GM18909 (cell line): Measurements from ENCODE around the gene SMARCA4.
"Not testable (repeated sequence)": the region's sequence is repeated elsewhere in the genome, so short reads cannot be mapped to it uniquely, and the experiment has no call there.

Experiments
- ATAC-seq: cut with Tn5 transposase; IDR thresholded peaks from one replicate; pipeline ENCODE4 v1.9.1; 2021; ENCODE audit warnings: mild to moderate bottlenecking; ENCODE audit not compliant: unreplicated experiment, poor library complexity

SMARCA4 gene

DNA sequence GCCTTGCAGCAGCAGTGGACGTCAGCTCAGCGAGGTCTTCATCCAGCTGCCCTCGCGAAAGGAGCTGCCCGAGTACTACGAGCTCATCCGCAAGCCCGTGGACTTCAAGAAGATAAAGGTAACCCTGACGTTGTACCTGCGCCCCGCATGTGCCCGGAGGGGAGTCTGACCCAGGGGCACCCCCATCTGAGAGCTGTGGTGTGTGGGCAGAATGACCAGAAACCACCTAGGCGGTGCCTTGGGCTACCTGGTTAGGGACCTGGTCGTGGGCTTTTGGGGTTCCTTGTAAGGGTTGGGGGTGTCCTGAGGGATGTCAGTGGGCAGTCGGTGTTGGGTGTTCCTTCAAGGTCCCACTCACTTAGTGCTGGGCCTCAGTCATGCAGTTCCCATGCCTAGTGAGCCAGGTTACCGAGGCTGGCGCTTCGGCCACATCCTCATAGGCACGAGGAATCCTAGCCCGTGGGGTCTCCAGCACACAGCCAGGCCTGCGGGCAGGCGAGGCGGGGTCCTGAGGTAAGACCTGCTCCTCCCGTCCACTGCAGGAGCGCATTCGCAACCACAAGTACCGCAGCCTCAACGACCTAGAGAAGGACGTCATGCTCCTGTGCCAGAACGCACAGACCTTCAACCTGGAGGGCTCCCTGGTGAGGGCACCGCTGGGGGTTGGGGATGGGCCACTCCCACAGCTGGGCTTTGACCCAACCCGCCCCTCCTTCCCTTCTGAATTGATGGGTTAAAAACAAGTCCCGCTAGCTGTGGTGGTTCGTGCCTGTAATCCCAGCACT lies 97.6 kb downstream of the SMARCA4 start:
- no peak for ATAC-seq

DNA sequence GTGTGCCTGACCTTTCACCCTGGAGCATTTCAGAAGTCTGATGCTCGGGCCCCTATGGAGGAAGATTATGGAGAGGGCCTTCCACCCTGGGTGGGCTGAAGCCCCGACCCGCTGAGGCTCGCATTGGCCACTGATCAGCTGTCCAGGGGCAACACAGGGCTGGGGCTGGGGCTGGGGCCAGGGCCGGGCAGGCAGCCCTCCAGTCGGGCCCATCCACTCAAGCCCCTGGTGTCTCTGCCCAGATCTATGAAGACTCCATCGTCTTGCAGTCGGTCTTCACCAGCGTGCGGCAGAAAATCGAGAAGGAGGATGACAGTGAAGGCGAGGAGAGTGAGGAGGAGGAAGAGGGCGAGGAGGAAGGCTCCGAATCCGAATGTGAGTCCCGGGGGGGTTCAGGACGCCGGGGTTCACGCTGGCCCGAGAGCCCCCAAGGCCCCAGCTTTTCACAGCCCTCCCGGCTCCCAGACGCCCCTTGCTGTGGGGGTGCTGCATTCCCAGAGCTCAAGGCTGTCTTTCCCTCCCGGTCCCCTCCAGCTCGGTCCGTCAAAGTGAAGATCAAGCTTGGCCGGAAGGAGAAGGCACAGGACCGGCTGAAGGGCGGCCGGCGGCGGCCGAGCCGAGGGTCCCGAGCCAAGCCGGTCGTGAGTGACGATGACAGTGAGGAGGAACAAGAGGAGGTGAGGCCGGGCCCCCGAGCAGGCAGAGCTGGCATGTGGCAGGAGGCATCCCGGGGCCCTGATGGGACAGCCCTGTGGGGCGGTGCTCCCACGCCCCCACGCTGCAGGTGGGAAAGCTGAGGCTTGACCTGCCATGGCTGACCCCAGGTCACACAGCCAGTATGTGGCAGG lies 98.9 kb downstream of the SMARCA4 start:
- no peak for ATAC-seq

DNA sequence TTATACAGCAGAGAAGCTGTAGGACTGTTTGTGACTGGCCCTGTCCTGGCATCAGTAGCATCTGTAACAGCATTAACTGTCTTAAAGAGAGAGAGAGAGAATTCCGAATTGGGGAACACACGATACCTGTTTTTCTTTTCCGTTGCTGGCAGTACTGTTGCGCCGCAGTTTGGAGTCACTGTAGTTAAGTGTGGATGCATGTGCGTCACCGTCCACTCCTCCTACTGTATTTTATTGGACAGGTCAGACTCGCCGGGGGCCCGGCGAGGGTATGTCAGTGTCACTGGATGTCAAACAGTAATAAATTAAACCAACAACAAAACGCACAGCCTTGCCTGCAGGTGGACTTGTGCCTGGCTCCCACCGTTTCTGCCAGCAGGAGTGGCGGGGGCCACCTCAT lies 101.1 kb downstream of the SMARCA4 start:
- ATAC-seq, result no peak

DNA sequence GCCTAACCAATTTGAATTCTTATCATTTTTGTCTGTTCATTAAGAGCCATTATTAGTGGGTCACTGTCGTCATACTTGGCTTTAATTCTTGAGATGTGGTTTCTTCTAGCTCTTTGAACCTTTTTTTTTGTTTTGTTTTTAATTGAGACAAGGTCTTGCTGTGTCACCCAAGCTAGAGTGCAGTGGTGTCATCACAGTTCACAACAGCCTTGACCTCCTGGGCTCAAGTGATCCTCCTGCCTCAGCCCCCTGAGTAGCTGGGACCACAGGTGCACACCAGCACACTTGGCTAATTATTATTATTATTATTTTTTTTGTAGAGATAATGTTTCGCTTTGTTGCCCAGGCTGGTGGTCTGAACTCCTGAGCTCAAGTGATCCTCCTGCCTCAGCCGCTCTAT lies 102.6 kb downstream of the SMARCA4 start:
- ATAC-seq, result no peak

DNA sequence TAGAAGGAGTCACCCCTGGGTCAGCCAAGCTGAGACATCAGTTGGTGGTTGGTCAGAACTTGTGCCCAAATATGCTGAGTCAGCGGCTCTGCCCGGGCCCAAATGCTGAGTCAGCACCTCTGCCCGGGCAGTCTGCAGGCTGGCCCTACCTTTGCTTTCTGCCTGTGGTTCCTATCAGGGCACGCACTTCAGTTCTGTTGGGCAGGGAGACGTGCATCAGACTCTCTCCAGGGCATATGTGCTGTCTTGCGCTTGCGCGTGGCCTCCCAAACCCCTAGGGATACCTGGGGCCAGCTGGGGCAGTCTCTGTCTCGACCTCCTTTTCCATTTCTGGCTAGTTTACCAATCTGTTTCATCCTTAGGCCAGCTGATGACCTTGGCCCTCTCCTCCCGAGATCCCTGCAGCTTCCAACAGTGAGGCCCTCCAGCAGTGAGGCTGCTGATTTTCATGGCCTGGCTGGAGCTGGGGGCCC lies 104.0 kb downstream of the SMARCA4 start:
- ATAC-seq, result no peak

DNA sequence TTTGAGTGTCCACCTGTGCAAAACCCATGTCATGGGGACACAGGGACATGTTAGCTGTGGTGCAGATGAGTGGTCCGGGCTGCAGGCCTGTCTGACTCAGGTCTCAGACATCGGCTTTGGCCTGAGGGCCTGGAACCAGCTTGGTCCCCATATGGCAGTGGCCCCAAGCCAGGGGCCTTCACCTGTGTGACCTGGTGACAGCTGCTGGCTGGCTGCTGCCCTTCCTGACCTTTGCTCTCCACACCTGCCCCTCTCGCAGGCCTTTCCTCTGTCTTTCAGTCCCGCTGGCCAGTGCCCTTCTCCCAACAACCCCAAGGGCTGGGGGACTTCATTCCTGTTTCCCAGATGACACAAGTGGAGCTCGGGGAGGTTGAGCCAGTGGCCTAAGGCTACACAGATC lies 105.5 kb downstream of the SMARCA4 start:
- no peak for ATAC-seq

DNA sequence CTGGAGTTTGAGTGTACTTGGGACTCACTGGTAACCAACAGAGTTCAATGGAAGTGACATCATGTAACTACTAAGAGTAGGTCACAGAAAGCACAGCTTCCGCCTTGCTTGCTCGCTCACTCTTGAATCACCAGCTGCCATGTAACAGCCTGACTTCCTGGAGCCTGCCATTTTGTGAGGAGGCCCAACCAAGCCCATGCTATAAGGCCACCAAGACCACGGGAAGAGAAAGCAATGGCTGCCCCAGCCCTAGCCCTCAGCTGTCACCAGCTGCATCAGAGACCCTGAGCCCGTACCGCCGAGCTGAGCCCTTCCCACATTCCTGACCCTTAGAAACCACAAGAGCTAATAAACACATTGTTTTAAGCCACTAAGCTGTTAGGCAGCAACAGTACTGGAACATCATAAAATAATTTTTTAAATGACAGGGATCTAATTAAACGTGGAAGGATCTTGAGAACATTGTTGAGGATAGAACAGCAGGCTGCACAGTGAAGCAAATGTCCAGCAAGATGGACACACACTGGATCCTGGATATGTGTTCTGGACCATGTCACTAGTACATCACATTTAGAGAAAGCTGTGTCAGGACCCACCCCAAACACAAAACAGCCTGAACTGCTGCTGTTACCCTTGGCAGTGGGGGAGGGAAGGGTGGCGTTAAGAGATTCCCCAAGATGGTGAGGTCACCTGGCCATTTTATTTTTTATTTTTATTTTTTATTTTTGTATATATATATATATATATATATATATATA lies 106.7 kb downstream of the SMARCA4 start:
- ATAC-seq, result no peak

DNA sequence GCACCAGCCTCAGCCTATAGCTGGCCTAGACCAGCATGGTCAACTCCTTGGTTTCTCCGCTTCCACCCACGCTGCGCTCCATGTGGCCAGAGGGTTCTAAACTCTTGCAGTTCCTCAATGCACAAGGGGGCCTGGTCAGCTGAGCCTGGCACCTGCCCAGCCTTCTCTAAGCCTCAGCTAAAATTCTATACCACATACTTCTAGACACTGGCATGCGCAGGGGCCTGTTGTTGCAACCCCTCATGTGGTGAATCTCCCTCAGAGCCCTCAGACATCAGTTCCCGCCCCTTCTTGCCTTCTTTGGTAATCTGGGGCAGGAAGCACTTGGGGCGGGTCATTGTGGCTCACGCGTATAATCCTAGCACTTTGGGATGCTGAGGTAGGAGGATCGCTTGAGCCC lies 108.7 kb downstream of the SMARCA4 start:
- ATAC-seq, result no peak

DNA sequence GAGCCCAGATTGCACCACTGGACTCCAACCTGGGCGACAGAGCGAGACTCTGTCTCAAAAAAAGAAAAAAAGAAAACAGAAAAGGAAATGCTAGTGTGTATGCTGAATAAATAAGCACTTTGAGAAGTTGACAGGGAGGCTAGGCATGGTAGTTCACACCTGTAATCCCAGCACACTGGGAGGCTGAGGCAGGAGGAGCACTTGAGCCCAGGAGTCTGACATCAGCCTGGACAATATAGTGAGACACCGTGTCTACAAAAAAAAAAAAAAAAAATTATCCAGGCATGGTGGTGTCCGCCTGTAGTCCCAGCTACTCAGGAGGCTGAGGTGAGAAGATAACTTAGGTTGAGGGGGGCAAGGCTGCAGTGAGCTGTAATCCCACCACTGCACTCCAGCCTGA lies 109.3 kb downstream of the SMARCA4 start:
- no peak for ATAC-seq

DNA sequence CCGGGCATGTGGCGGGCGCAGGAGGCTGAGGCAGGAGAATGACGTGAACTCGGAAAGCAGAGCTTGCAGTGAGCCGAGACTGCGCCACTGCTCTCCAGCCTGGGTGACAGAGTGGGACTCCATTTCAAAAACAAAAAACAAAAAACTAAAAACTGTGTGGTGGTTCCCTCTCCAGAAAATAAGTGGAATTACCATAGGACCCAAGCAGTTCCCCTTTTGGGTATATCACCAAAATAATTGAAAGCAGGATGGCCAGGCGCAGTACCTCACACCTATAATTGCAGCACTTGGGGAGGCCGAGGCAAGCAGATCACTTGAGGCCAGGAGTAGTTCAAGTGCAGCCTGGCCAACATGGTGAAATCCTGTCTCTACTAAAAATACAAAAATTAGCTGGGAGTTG lies 112.7 kb downstream of the SMARCA4 start:
- no peak for ATAC-seq

DNA sequence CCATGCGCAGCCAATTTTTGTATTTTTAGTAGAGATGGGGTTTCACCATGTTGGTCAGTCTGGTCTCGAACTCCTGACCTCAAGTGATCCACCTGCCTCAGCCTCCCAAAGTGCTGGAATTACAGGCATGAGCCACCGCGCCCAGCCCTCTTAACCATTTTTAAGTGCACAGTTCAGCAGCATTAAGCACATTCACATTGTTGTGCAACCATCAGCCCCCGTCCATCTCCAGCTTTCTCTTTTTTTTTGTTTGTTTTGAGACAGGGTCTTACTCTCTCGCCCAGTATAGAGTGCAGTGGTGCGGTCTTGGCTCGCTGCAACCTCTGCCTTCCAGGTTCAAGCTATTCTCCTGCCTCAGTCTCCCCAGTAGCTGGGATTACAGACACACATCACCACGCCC lies 116.0 kb downstream of the SMARCA4 start:
- ATAC-seq, result not testable (repeated sequence)

DNA sequence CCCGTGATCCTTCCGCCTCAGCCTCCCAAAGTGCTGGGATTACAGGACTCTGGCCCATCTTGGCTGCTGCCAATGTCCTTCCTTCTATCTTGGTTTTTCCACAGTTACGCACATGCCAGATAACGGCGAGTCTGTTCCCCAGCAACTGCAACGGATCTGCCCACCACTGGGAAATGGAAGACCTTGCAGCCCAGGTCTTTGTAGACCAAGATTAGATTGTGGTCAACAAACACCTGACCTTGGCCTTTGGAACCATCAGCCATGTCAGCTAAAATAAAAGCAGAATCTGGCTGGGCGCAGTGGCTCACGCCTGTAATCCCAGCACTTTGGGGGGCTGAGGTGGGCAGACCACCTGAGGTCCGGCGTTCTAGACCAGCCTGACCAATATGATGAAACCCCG lies 118.1 kb downstream of the SMARCA4 start:
- ATAC-seq, result no peak

DNA sequence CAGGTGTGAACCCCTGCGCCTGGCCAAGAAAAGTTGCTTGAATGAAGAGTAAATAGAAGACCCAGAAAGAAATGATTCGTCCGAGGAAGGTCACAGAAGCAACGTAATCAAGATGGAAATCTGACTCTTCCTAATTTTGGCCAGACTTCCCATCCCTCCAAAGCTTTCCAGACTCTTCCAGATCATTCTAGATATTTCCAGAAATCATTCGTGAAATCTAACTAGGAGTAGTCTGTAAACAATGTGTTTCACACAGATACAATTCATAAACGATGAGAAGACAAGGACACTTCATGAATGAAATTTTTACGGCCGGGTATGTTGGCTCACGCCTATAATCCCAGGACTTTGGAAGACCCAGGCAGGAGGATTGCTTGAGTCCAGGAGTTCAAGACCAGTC lies 119.2 kb downstream of the SMARCA4 start:
- no peak for ATAC-seq

DNA sequence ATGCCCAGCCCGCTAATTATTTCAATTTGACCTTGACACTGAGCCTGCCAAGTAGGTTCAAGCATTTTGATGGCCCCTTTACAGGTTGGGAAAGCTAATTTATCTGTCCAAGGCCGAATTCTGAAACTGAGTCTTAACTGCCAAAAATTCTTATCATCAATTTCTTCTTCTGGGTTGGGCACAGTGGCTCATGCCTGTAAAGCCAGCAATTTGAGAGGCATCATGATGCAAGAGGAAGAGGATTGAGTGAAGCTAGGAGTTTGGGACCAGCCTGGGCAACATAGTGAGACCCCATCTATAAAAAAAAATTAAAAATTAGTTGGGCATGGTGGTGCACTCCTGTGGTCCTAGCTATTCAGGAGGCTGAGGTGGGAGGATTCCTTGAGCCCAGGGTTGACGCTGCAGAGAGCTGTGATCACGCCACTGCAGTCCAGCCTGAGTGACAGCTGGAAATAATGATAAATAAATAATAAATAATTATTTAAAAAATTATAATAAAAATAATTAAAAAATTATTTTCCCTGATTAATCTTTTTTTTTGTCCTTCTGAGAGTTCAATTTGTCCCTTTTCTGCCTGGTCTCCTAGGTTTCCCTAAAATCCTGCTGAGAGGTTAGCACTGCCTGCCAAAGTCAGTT lies 127.2 kb downstream of the SMARCA4 start:
- no peak for ATAC-seq

DNA sequence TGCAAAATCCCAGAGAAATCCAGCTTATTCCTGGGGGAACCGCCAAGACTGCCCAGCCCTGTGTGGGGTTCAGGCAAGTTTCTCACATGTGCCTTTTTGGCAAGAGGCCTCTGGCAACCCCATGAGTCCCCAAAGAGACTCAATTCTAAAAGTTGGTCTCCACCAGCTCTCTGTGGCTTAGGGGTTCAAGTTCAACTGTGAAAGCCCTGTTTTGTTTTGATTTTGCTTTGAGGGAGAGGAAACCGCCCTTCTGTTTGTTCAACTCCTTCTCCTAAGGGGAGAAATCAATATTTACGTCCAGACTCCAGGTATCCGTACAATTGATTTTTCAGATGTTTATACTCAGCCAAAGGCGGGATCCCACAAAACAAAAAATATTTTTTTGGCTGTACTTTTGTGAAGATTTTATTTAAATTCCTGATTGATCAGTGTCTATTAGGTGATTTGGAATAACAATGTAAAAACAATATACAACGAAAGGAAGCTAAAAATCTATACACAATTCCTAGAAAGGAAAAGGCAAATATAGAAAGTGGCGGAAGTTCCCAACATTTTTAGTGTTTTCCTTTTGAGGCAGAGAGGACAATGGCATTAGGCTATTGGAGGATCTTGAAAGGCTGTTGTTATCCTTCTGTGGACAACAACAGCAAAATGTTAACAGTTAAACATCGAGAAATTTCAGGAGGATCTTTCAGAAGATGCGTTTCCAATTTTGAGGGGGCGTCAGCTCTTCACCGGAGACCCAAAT lies 127.8 kb downstream of the SMARCA4 start:
- no peak for ATAC-seq

DNA sequence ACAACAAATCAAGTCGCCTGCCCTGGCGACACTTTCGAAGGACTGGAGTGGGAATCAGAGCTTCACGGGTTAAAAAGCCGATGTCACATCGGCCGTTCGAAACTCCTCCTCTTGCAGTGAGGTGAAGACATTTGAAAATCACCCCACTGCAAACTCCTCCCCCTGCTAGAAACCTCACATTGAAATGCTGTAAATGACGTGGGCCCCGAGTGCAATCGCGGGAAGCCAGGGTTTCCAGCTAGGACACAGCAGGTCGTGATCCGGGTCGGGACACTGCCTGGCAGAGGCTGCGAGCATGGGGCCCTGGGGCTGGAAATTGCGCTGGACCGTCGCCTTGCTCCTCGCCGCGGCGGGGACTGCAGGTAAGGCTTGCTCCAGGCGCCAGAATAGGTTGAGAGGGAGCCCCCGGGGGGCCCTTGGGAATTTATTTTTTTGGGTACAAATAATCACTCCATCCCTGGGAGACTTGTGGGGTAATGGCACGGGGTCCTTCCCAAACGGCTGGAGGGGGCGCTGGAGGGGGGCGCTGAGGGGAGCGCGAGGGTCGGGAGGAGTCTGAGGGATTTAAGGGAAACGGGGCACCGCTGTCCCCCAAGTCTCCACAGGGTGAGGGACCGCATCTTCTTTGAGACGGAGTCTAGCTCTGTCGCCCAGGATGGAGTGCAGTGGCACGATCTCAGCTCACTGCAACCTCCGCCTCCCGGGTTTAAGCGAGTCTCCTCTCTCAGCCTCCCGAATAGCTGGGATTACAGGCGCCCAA lies 128.6 kb downstream of the SMARCA4 start, which contains the start of gene LDLR:
Gene LDLR (plus strand): TSS at position 210 of the 760 bp plus-strand sequence. CDS start 86 bp downstream, at position 296.
- no peak for ATAC-seq

DNA sequence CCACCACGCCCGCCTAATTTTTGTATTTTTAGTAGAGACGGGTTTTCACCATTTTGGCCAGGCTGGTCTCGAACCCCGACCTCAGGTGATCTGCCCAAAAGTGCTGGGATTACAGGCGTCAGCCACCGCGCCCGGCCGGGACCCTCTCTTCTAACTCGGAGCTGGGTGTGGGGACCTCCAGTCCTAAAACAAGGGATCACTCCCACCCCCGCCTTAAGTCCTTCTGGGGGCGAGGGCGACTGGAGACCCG lies 129.1 kb downstream of the SMARCA4 start:
- not testable (repeated sequence) for ATAC-seq

DNA sequence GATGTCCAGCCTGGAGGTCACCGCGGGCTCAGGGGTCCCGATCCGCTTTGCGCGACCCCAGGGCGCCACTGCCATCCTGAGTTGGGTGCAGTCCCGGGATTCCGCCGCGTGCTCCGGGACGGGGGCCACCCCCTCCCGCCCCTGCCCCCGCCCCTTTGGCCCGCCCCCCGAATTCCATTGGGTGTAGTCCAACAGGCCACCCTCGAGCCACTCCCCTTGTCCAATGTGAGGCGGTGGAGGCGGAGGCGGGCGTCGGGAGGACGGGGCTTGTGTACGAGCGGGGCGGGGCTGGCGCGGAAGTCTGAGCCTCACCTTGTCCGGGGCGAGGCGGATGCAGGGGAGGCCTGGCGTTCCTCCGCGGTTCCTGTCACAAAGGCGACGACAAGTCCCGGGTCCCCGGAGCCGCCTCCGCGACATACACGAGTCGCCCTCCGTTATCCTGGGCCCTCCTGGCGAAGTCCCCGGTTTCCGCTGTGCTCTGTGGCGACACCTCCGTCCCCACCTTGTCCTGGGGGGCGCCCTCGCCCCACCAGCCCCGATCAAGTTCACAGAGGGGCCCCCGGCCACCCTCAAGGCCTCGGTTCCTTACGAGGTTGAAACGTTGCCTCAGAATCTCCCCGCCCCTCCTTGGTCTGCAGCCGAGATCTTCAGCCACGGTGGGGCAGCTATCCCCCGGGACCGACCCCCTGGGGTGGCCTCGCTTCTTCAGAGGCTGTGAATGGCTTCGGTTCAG lies 129.6 kb downstream of the SMARCA4 start:
- peak; percentile 74 for ATAC-seq
